Measurements from ENCODE around the gene AOX1. TPM values are rescaled to one million over a fixed set of nuclear protein-coding genes. Genes with fewer than 3 reads are reported as not detected.

AOX1 gene
- total and polyA plus RNA-seq, 2 donors (not counting 1 experiment from before 2014, with no cell fraction given): 0.18 TPM; not detected in 1

- Histone ChIP-seq H3K27me3 (replicated peaks in 1 of 4; ENCODE audit: control extremely low read depth in 1 of 4, control insufficient read depth in 3 of 4, insufficient read depth in 4 of 4, low read length in 3 of 4) (no peaks in the 10 kb centered on the region), H3K4me2 (replicated peaks; ENCODE audit: low read depth, low read length, poor library complexity, severe bottlenecking) (no peak overlapping the region), H3K4me1 (ENCODE audit: control insufficient read depth in 2 of 2, insufficient read depth in 2 of 2, low read length in 2 of 2) (no peaks in the 10 kb centered on the region), H3K27ac (ENCODE audit: low read length in 2 of 2) (no peak overlapping the region), H2AFZ (ENCODE audit: insufficient read depth, low read depth, low read length, poor library complexity, severe bottlenecking) (no peak overlapping the region), H3K9ac (ENCODE audit: low read length) (no peak overlapping the region), H3K4me3 (ENCODE audit: control extremely low read depth in 1 of 5, extremely low read depth in 1 of 5, insufficient read depth in 1 of 5, low read depth in 2 of 5, low read length in 4 of 5) (no peak overlapping the region), H3K36me3 (replicated peaks in 1 of 2; ENCODE audit: control extremely low read depth in 1 of 2, control insufficient read depth in 1 of 2, extremely low read depth in 1 of 2, insufficient read depth in 2 of 2, low read length in 1 of 2) (no peaks in the 10 kb centered on the region), H3K79me2 (ENCODE audit: control insufficient read depth, insufficient read depth, low read length) (no peaks in the 10 kb centered on the region), H3K9me3 (ENCODE audit: control extremely low read depth in 1 of 3, control insufficient read depth in 2 of 3, insufficient read depth in 1 of 3, low read length in 2 of 3) (no peaks in the 10 kb centered on the region), H4K20me1 (ENCODE audit: control insufficient read depth, insufficient read depth, low read length, poor library complexity, severe bottlenecking) (no peaks in the 10 kb centered on the region)
- intact Hi-C loops (cut with micrococcal nuclease): loop anchor here (5.0 kb wide), 1 partner anchor 722 kb away; no protein-coding TSS in a partner anchor
- H3K27ac Mint-ChIP-seq: no peak overlapping the region
- ATAC-seq (ENCODE audit: low read depth): no peak
- H3K9me3 Mint-ChIP-seq (ENCODE audit: insufficient read depth): no peaks in the 10 kb centered on the region
- 44% methylated on average over 3 of the region's 4 CpGs for WGBS (ENCODE audit: insufficient coverage)
- ChIA-PET CTCF (interaction anchor here (1.0 to 1.4 kb wide), 4 partner anchors 57 to 128 kb away, joined by 3 to 4 read pairs (median 4); no protein-coding TSS in a partner anchor), POLR2A (no interaction called here)
- peaks cover 31% of the 10 kb centered on the region for H3K27me3 Mint-ChIP-seq
- DNase-seq: no peak
- TF ChIP-seq EZH2 (IDR thresholded peaks at IDR 0.05; ENCODE audit: borderline replicate concordance, insufficient read depth, low read depth, low read length, poor library complexity, severe bottlenecking): no peak
- TF ChIP-seq, protein P1, sequence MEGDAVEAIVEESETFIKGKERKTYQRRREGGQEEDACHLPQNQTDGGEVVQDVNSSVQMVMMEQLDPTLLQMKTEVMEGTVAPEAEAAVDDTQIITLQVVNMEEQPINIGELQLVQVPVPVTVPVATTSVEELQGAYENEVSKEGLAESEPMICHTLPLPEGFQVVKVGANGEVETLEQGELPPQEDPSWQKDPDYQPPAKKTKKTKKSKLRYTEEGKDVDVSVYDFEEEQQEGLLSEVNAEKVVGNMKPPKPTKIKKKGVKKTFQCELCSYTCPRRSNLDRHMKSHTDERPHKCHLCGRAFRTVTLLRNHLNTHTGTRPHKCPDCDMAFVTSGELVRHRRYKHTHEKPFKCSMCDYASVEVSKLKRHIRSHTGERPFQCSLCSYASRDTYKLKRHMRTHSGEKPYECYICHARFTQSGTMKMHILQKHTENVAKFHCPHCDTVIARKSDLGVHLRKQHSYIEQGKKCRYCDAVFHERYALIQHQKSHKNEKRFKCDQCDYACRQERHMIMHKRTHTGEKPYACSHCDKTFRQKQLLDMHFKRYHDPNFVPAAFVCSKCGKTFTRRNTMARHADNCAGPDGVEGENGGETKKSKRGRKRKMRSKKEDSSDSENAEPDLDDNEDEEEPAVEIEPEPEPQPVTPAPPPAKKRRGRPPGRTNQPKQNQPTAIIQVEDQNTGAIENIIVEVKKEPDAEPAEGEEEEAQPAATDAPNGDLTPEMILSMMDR (IDR thresholded peaks at IDR 0.05): no peak
- H3K4me3 Mint-ChIP-seq: no peak overlapping the region
- H3K4me1 Mint-ChIP-seq: peaks cover 8% of the 10 kb centered on the region
Observed at GRCh38 chr2:200703926-200704637, 118.3 kb downstream of the AOX1 start.

- no peak for TF ChIP-seq EZH2 (IDR thresholded peaks at IDR 0.05; ENCODE audit: borderline replicate concordance, insufficient read depth, low read depth, low read length, poor library complexity, severe bottlenecking)
- TF ChIP-seq, protein P1 (IDR thresholded peaks at IDR 0.05): no peak
- ATAC-seq (ENCODE audit: low read depth) (no peak), DNase-seq (no peak)
- Histone ChIP-seq H3K36me3 (replicated peaks in 1 of 2; ENCODE audit: control extremely low read depth in 1 of 2, control insufficient read depth in 1 of 2, extremely low read depth in 1 of 2, insufficient read depth in 2 of 2, low read length in 1 of 2) (no peaks in the 10 kb centered on the region), H2AFZ (ENCODE audit: insufficient read depth, low read depth, low read length, poor library complexity, severe bottlenecking) (no peak overlapping the region), H3K4me3 (ENCODE audit: control extremely low read depth in 1 of 5, extremely low read depth in 1 of 5, insufficient read depth in 1 of 5, low read depth in 2 of 5, low read length in 4 of 5) (no peak overlapping the region), H3K4me1 (ENCODE audit: control insufficient read depth in 2 of 2, insufficient read depth in 2 of 2, low read length in 2 of 2) (no peaks in the 10 kb centered on the region), H3K9me3 (ENCODE audit: control extremely low read depth in 1 of 3, control insufficient read depth in 2 of 3, insufficient read depth in 1 of 3, low read length in 2 of 3) (no peaks in the 10 kb centered on the region), H3K4me2 (replicated peaks; ENCODE audit: low read depth, low read length, poor library complexity, severe bottlenecking) (no peak overlapping the region), H3K27ac (ENCODE audit: low read length in 2 of 2) (no peak overlapping the region), H3K9ac (ENCODE audit: low read length) (no peak overlapping the region), H4K20me1 (ENCODE audit: control insufficient read depth, insufficient read depth, low read length, poor library complexity, severe bottlenecking) (no peaks in the 10 kb centered on the region), H3K79me2 (ENCODE audit: control insufficient read depth, insufficient read depth, low read length) (no peaks in the 10 kb centered on the region), H3K27me3 (replicated peaks in 1 of 4; ENCODE audit: control extremely low read depth in 1 of 4, control insufficient read depth in 3 of 4, insufficient read depth in 4 of 4, low read length in 3 of 4) (no peaks in the 10 kb centered on the region)
- no peak overlapping the region for H3K27ac Mint-ChIP-seq
- no peaks in the 10 kb centered on the region for H3K9me3 Mint-ChIP-seq (ENCODE audit: insufficient read depth)
- 100% methylated on average over 1 of the region's 3 CpGs for WGBS (ENCODE audit: insufficient coverage)
- H3K4me1 Mint-ChIP-seq: peaks cover 4% of the 10 kb centered on the region
- no peak overlapping the region for H3K4me3 Mint-ChIP-seq
- CTCF ChIA-PET: interaction anchor here (1.0 kb wide), 1 partner anchor 85 kb away, joined by 3 read pairs; no protein-coding TSS in a partner anchor
- POLR2A ChIA-PET: no interaction called here
- peaks cover 26% of the 10 kb centered on the region for H3K27me3 Mint-ChIP-seq
- intact Hi-C loops (cut with micrococcal nuclease): no loop called here
Observed at GRCh38 chr2:200705305-200706041, 119.7 kb downstream of the AOX1 start.

Measured in B cell (primary cell).